HG03108 (cell line): ENCODE measurements around the gene JAZF1.
A peak's percentile ranks its signal among the peaks of the same experiment; 100 is the strongest.

Experiments used
- ATAC-seq: cut with Tn5 transposase; IDR thresholded peaks from one replicate; pipeline ENCODE4 v1.9.1; 2021; ENCODE audit warnings: moderate library complexity; ENCODE audit not compliant: unreplicated experiment

The JAZF1 gene

GRCh38 chr7:28052933-28053332, 127.7 kb downstream of the JAZF1 start:
- no peak for ATAC-seq

GRCh38 chr7:28048694-28049093, 131.9 kb downstream of the JAZF1 start:
- no peak for ATAC-seq

GRCh38 chr7:28046035-28046434, 134.6 kb downstream of the JAZF1 start:
- no peak for ATAC-seq

GRCh38 chr7:28045592-28045991, 135.0 kb downstream of the JAZF1 start:
- ATAC-seq = no peak

- no peak for ATAC-seq
Measured at GRCh38 chr7:28044825-28045224, 135.8 kb downstream of the JAZF1 start.

DNA sequence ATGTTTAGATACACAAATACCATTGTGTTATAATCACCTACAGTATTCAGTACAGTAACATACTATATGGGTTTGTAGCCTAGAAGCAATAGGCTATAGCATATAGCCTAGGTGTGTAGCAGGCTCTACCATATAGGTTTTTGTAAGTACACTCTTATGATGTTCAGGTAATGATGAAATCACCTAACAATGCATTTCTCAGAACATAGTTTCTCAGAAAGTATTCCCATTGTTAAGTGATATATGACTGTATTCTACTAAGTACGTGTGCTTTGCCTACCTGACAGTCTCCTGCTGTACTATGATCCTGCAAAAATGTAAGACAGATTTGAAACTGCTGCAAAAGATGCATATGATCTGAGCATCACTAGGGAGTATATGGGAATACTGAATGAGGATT, 137.9 kb downstream of the JAZF1 start:
- ATAC-seq = no peak

DNA sequence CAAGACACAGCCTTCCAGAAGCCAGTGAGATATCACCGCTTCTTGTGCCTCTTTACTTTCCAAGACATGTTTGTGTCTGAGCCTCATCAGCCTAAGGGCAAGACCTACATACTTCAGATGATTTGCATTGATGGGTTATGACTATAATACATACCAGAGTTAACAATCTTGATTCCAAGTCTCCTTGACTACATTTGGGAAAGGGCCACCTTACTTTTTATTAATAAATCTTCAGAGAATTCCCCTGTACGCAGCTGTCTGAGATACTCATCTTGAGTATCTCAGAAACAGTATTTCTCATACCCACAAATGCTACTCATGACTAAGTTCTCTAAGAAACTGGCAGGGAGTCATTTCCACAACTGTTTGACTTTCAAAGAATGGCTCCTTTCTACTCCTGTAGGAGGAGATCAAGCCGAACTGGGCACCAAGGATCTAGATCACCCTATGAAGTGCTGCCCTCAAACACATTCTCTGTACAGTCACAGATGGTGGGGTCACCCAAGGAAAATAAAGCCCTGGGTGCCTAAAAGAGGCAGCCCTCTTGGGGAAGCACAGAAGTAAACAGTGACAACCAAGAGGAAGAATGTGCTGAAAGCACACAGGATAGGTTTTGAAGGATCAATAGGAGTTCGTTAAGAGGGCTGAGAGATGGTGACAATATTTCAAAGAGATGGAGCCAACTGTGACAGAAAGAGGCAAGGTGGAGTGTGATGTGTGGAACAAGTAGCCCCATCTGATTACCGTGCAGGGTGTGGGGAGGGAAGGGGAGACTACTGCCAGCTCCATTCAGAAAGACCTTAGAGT, 138.9 kb downstream of the JAZF1 start:
- ATAC-seq = no peak

GRCh38 chr7:28038175-28038797, 142.3 kb downstream of the JAZF1 start:
- no peak for ATAC-seq

- peak; percentile 92 for ATAC-seq
Measured at GRCh38 chr7:28037220-28038010, 143.2 kb downstream of the JAZF1 start.

DNA sequence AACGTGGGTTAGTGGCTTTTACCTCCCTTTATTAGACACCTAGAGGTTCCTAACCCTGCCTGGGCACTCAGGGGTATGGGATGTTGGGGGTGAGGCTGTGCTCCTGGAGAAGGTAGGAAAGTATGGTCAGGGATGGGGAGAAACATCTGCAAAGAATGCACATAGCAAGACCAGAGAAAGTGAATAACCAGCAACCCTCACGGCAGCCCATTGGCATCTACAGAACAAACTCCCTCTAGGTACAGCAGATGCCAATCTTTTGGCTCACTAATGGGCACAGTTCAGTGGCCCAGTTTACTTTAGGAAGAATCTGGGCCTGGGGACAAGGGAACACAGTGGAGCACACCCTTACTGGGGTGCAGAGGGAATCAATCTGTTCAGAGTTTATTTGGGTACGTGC, 143.9 kb downstream of the JAZF1 start:
- ATAC-seq = no peak

DNA sequence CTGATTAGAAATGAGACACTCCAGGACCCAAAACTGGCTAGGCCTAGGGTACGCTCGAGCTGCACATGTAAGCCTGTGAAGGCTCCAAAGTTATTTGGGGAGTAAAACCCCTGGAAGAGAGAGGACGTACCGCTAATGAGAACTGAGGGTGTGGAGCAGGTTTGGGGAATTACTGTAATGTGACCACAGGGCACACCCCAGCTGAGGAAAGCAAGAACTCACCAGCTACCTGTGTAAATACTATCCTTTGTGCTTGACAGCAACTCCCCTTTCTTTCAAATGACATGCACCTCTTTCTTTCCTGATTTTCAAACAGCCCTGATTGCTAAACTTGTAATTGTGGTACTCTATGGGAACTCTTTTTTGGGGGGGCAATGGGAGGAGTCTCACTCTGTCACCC, 147.2 kb downstream of the JAZF1 start:
- no peak for ATAC-seq

GRCh38 chr7:28032738-28033380, 147.7 kb downstream of the JAZF1 start:
- ATAC-seq = no peak

DNA sequence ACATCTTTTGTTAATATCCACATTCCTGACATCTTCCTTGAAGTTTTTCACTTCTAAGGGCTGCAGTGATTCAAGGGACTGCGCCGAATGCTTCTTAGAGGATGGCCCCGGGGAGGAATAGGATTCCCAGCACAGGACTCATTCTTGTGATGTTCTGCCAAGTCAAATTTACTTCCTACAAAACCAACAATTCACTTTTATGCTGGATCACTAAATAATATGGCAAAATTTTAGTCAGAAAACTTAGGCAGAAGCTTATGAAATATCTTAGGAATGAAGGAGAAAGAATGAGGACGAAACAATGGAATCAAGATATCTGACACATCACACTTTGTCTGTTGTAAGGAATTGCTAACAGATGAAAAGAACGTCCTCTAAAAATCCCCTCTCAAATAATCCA, 151.5 kb downstream of the JAZF1 start:
- ATAC-seq = no peak

- no peak for ATAC-seq
Measured at GRCh38 chr7:28028471-28028870, 152.1 kb downstream of the JAZF1 start.

DNA sequence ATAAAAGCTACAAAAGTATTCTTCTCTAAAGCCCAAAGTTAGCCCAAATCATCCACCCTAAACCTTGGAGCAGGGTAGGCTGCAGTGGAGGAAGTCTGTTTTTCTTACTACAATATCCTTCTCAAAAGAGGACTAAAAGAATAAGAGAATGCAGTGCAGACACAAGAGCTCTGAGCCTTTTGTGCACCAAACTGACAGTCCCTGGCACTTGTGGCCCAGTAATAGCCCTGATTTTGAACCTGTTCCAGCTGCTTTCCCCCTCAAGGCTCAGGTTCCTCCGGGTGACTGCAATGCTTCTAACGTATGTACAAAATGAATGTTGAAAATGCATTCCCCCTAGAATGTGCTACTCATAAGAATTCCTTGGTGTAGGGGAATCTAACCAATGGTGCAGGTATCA, 154.4 kb downstream of the JAZF1 start:
- ATAC-seq = no peak

DNA sequence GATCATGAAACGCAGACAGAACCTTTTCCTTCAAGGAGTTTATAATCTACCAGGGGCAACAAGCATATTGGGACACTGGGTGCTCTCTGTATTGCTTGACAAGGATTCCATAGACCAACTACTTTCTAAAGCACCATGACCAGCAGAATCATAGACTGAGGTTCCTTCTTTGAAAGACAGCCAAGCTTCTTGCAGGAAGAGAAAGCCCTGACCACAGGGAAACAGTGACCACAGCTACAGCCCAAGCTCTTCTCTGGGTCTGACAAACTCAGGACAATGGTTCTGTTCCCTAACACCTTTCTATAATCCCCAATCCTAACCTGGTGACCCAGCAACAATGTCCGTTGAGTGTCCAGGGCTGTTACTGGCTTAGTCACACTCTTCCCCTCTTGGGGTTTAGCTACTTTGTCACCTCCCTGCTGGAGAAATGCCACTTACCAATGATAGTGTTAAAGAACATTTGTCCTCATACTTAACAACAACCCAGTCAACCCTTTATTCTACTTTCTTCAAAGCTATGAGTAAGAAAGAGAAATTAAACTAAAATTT, 155.7 kb downstream of the JAZF1 start:
- no peak for ATAC-seq

GRCh38 chr7:28020302-28020940, 160.2 kb downstream of the JAZF1 start:
- peak; percentile 72 for ATAC-seq

DNA sequence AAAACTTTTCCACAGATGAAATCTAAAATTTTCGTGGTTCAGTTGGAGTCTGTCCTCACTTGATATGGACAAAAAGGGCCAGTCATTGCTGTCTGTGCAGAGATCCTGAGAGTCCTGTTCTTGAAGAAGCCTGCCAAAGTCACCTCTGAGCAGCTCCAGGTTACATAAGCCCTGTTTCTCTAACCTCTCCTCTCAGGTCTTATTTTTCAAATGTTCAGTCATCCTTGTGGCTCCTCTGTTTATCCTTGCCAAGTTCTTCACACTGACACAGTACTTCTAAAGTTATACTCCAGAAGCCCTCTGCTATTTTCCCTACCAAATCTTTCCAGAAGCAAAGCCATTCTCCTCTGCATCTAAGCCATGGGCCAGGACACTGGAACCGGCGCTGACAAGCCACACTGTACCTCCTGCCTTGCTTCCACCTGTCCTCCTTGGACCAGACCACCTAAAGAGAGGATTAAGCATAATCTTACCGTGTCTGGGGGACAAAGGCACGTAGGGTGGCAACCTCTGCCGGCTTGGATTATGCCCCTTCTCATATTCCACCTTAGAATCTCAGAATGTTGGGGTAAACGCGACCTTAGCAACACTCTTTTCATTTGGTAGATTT, 161.6 kb downstream of the JAZF1 start:
- ATAC-seq = no peak

DNA sequence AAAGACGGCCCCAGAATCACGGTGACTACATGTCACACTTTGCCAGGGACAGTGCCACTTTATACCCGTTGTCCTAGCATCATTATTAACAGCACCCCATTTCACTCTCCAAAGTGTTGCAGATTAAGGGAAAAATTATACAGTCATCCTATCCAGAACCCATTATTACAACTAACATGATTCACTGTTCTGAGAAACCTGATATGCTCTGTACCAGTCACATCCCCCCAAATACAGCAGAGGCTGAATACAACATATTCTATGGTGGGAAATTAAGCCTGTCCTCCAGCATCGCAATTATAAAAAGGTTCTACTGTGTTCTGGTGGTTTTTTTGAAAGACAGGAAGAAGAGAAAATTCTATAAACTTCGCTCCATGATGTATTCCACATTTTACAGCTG, 162.1 kb downstream of the JAZF1 start:
- ATAC-seq = no peak

DNA sequence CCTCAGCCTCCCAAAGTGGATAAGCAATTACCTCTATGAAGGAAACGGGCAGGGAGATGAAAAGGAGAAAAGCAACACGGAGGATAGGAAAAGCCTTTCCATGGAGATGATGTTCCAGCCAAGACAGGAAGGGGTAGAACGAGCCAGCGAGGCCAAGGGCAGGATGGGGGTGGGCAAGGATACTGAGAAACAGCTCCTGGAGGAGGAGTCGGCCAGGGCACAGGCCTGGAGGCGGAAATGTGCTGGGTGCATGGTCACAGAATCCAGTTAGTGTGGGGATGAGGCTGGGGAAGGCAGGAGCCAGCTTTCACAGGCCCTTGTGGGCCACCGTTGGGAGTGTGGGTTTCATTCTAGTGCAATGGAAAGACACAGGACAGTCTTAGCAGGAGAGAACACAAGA, 162.6 kb downstream of the JAZF1 start:
- no peak for ATAC-seq
